Cardiac fibroblast (primary cell): ENCODE measurements around the gene STX8.
"Not testable (repeated sequence)": the region's sequence is repeated elsewhere in the genome, so short reads cannot be mapped to it uniquely, and the experiment has no call there.

ENCODE experiments used
- DNase-seq, 2 donors: peaks; one replicate each; pipeline versions ENCODE4 v3.0.0 to v3.0.0-alpha.2; 2010; ENCODE audit warnings: low read depth in 2 of 2
- H3K4me3 ChIP-seq, 2 donors: replicated peaks in 1 of 2; 1 replicate in 1 of 2; 2 replicates in 1 of 2; pipeline ENCODE4 v1.5.1; 2011; ENCODE audit warnings: low read depth in 2 of 2, low read length in 2 of 2, mild to moderate bottlenecking in 2 of 2, moderate library complexity in 1 of 2
- CTCF ChIP-seq: IDR thresholded peaks from one replicate; pipeline ENCODE4 v1.5.1; 2011; ENCODE audit warnings: low read depth, mild to moderate bottlenecking, low read length, inconsistent platforms

STX8 gene

GRCh38 chr17:9575381-9576101 lies at the start of gene STX8:
STX8 (minus strand) TSS chr17:9575820; CDS start chr17:9575808, 12 bp downstream.
- peak within 1 kb of the TSS; percentile 90 to 94 for H3K4me3 ChIP-seq
- DNase-seq, result peak; percentile 92
- no peak for TF ChIP-seq CTCF

- no peak overlapping the region for H3K4me3 ChIP-seq
- TF ChIP-seq CTCF, result no peak
- DNase-seq, result no peak
Measured at GRCh38 chr17:9622961-9623360, 47.3 kb upstream of the STX8 start.

GRCh38 chr17:9615486-9615885 lies 39.9 kb upstream of the STX8 start:
- DNase-seq, result no peak
- TF ChIP-seq CTCF, result no peak
- no peak overlapping the region for H3K4me3 ChIP-seq

- no peak for DNase-seq
- no peak overlapping the region for H3K4me3 ChIP-seq
- TF ChIP-seq CTCF, result no peak
Measured at GRCh38 chr17:9612006-9612405, 36.4 kb upstream of the STX8 start.

GRCh38 chr17:9611557-9611956 lies 35.9 kb upstream of the STX8 start:
- no peak overlapping the region for H3K4me3 ChIP-seq
- no peak for DNase-seq
- TF ChIP-seq CTCF, result no peak

GRCh38 chr17:9607058-9607457 lies 31.4 kb upstream of the STX8 start:
- DNase-seq, H3K4me3 ChIP-seq: not testable (repeated sequence)

GRCh38 chr17:9606453-9606852 lies 30.8 kb upstream of the STX8 start:
- no peak overlapping the region for H3K4me3 ChIP-seq
- no peak for DNase-seq
- TF ChIP-seq CTCF, result no peak

GRCh38 chr17:9604583-9604982 lies 29.0 kb upstream of the STX8 start:
- not testable (repeated sequence) for H3K4me3 ChIP-seq, DNase-seq
